HCT116 (cell line): ENCODE results near the gene MEIKIN. TPM values are rescaled to one million over a fixed set of nuclear protein-coding genes. Genes with fewer than 3 reads are reported as not detected.

Experiments used
- ATAC-seq: fragments of 200-7000 bp; cut with Tn5 transposase; 2 replicates; pipeline ENCODE4 v1.9.1; 2020; ENCODE audit warnings: mild to moderate bottlenecking, moderate library complexity
- BruUV-seq: library from RNA; stranded (reverse); fragments of 400-500 nt; replicated peaks from 2 replicates; lab custom pipeline; 2021; lab: Mats Ljungman, UMichigan
- CTCF ChIA-PET: fragments of 300-600 bp; sonication (Branson Sonifier 250); formaldehyde crosslinking; loops from one replicate; lab custom pipeline; 2021; ENCODE audit warnings: antibody characterized with exemption; lab: Charles Lee
- POLR2A ChIA-PET: fragments of 300-600, 350-600 bp; sonication (Branson Sonifier 250); formaldehyde crosslinking; loops from one replicate; lab custom pipeline; 2021; ENCODE audit warnings: antibody characterized with exemption; lab: Charles Lee
- RAD21 ChIA-PET, 2 experiments: fragments of 300-600 bp; sonication (Branson Sonifier 250); formaldehyde crosslinking; loops; one replicate each; lab custom pipeline; 2023; ENCODE audit warnings: low total read pairs in 2 of 2; ENCODE audit not compliant: uncharacterized antibody in 2 of 2, unreplicated experiment in 2 of 2, low non-redundant PET in 1 of 2; lab: Charles Lee
- DNase-seq: peaks from one replicate; pipeline ENCODE4 v3.0.0-alpha.2; 2010; ENCODE audit warnings: low read depth, low spot score
- H2AFZ ChIP-seq: fragments of 200-600 bp; shearing (Covaris generic), sonication (generic); 2 replicates; pipeline ENCODE4 v1.6.1; 2017; ENCODE audit warnings: low read depth, mixed run types, mixed read lengths, antibody characterized with exemption, low read length; ENCODE audit not compliant: poor library complexity, severe bottlenecking
- H3K27ac ChIP-seq: 2 replicates; pipeline ENCODE4 v1.5.1; 2012; ENCODE audit warnings: low read depth, low read length
- H3K27me3 ChIP-seq: fragments of 200-600 bp; sonication (generic); 2 replicates; pipeline ENCODE4 v1.6.1; 2016; ENCODE audit warnings: mixed run types, low read length, mixed read lengths; ENCODE audit not compliant: insufficient read depth
- H3K36me3 ChIP-seq, 2 experiments: fragments of 200-500 bp in 1 of 2; fragments of 200-600 bp in 1 of 2; sonication (Bioruptor generic) in 1 of 2; sonication (generic) in 1 of 2; 2 replicates each; pipeline versions ENCODE4 v1.5.1 to v1.6.1; 2014 to 2016; ENCODE audit warnings: low read length in 2 of 2, inconsistent platforms in 1 of 2, mixed read lengths in 1 of 2, mixed run types in 1 of 2; ENCODE audit not compliant: insufficient read depth in 2 of 2, control insufficient read depth in 1 of 2
- H3K4me1 ChIP-seq, 2 experiments: fragments of 200-600 bp in 1 of 2; sonication (generic) in 1 of 2; 2 replicates each; pipeline versions ENCODE4 v1.5.1 to v1.6.1; 2012 to 2017; ENCODE audit warnings: low read length in 2 of 2, inconsistent platforms in 1 of 2, mild to moderate bottlenecking in 1 of 2, mixed read lengths in 1 of 2, mixed run types in 1 of 2, moderate library complexity in 1 of 2; ENCODE audit not compliant: insufficient read depth in 2 of 2, control insufficient read depth in 1 of 2
- H3K4me2 ChIP-seq: fragments of 200-600 bp; sonication (generic); 2 replicates; pipeline ENCODE4 v1.6.1; 2017; ENCODE audit warnings: mixed run types, low read length, mixed read lengths
- H3K4me3 ChIP-seq, 2 experiments: fragments of 200-600 bp in 1 of 2; sonication (generic) in 1 of 2; replicated peaks in 1 of 2; 2 replicates each; pipeline ENCODE4 v1.5.1; 2011 to 2016; ENCODE audit warnings: low read length in 2 of 2, control low read depth in 1 of 2, low read depth in 1 of 2, mild to moderate bottlenecking in 1 of 2, mixed read lengths in 1 of 2, mixed run types in 1 of 2
- H3K79me2 ChIP-seq: fragments of 200-600 bp; sonication (generic); 2 replicates; pipeline ENCODE4 v1.6.1; 2017; ENCODE audit warnings: mild to moderate bottlenecking, mixed run types, low read length, moderate library complexity, mixed read lengths; ENCODE audit not compliant: insufficient read depth
- H3K9ac ChIP-seq: fragments of 200-600 bp; sonication (generic); 2 replicates; pipeline ENCODE4 v1.6.1; 2016; ENCODE audit warnings: low read length, mixed read lengths
- H3K9me2 ChIP-seq: fragments of 200-600 bp; sonication (generic), shearing (Covaris generic); 2 replicates; pipeline ENCODE4 v1.6.1; 2017; ENCODE audit warnings: mixed run types, mild to moderate bottlenecking, moderate library complexity; ENCODE audit not compliant: insufficient read depth
- H3K9me3 ChIP-seq, 2 experiments: fragments of 200-500 bp in 1 of 2; fragments of 200-600 bp in 1 of 2; sonication (Bioruptor generic) in 1 of 2; sonication (generic) in 1 of 2; 2 replicates each; pipeline ENCODE4 v1.6.1; 2014 to 2017; ENCODE audit warnings: low read length in 2 of 2, mixed read lengths in 2 of 2, inconsistent platforms in 1 of 2, low read depth in 1 of 2, mild to moderate bottlenecking in 1 of 2, mixed run types in 1 of 2, moderate library complexity in 1 of 2; ENCODE audit not compliant: control insufficient read depth in 1 of 2, insufficient read depth in 1 of 2
- H4K20me1 ChIP-seq: fragments of 200-600 bp; sonication (generic), shearing (Covaris generic); 2 replicates; pipeline ENCODE4 v1.6.1; 2017; ENCODE audit warnings: mixed run types, mild to moderate bottlenecking, moderate library complexity; ENCODE audit not compliant: insufficient read depth
- CBX3 ChIP-seq: IDR thresholded peaks from 2 replicates; pipeline ENCODE4 v1.6.1; 2012; ENCODE audit warnings: low read depth
- CEBPB ChIP-seq: IDR thresholded peaks from 2 replicates; pipeline ENCODE4 v1.6.1; 2012; ENCODE audit warnings: low read depth
- CTCF ChIP-seq, 3 experiments: fragments of 200-600 bp in 1 of 3; sonication (generic) in 1 of 3; IDR thresholded peaks in 2 of 3; conservative IDR thresholded peaks in 1 of 3; 2 replicates each; pipeline ENCODE4 v1.5.1; 2012 to 2017; ENCODE audit warnings: low read depth in 2 of 3, low read length in 2 of 3, antibody characterized with exemption in 1 of 3, borderline replicate concordance in 1 of 3, control low read depth in 1 of 3, mild to moderate bottlenecking in 1 of 3, mixed read lengths in 1 of 3, mixed run types in 1 of 3, moderate library complexity in 1 of 3; ENCODE audit not compliant: insufficient read depth in 1 of 3
- EGR1 ChIP-seq: IDR thresholded peaks from 2 replicates; pipeline ENCODE4 v1.6.1; 2012; ENCODE audit warnings: low read depth
- ELF1 ChIP-seq: IDR thresholded peaks from 2 replicates; pipeline ENCODE4 v1.6.1; 2012; ENCODE audit warnings: low read depth, borderline replicate concordance
- EZH2 ChIP-seq: fragments of 200-600 bp; sonication (generic); IDR thresholded peaks from 2 replicates; pipeline ENCODE4 v1.6.1; 2017; ENCODE audit warnings: antibody characterized with exemption, mixed run types
- EZH2phosphoT487 ChIP-seq: fragments of 200-600 bp; IDR thresholded peaks from 2 replicates; pipeline ENCODE4 v1.6.1; 2018; ENCODE audit warnings: antibody characterized with exemption, borderline replicate concordance
- FOSL1 ChIP-seq: IDR thresholded peaks from 2 replicates; pipeline ENCODE4 v1.6.1; 2012; ENCODE audit warnings: low read depth
- JUND ChIP-seq: IDR thresholded peaks from 2 replicates; pipeline ENCODE4 v1.6.1; 2012
- POLR2A ChIP-seq: IDR thresholded peaks from 2 replicates; pipeline ENCODE4 v1.7.0; 2011; ENCODE audit warnings: borderline replicate concordance; ENCODE audit not compliant: insufficient read depth, insufficient read length; ENCODE audit errors: extremely low read depth
- POLR2AphosphoS5 ChIP-seq: IDR thresholded peaks from 2 replicates; pipeline ENCODE4 v1.6.1; 2011; ENCODE audit warnings: mild to moderate bottlenecking, low read depth, low read length, moderate library complexity
- RAD21 ChIP-seq: IDR thresholded peaks from 2 replicates; pipeline ENCODE4 v1.6.1; 2012; ENCODE audit warnings: low read depth, mild to moderate bottlenecking
- REST ChIP-seq: IDR thresholded peaks from 2 replicates; pipeline ENCODE4 v1.6.1; 2012; ENCODE audit warnings: low read depth
- SIN3A ChIP-seq: IDR thresholded peaks from 2 replicates; pipeline ENCODE4 v1.6.1; 2012; ENCODE audit warnings: low read depth
- SP1 ChIP-seq: IDR thresholded peaks from 2 replicates; pipeline ENCODE4 v1.6.1; 2012; ENCODE audit warnings: low read depth
- SRF ChIP-seq: IDR thresholded peaks from 2 replicates; pipeline ENCODE4 v1.6.1; 2012; ENCODE audit warnings: low read depth
- TCF7L2 ChIP-seq: IDR thresholded peaks from 2 replicates; pipeline ENCODE4 v1.7.0; 2011; ENCODE audit warnings: borderline replicate concordance, inconsistent platforms; ENCODE audit not compliant: insufficient read depth, insufficient read length; ENCODE audit errors: extremely low read depth
- YY1 ChIP-seq: IDR thresholded peaks from 2 replicates; pipeline ENCODE4 v1.6.1; 2011; ENCODE audit warnings: low read length, low read depth, moderate library complexity, mild to moderate bottlenecking; ENCODE audit not compliant: insufficient replicate concordance; ENCODE audit errors: extremely low read depth
- ZFX ChIP-seq: fragments of 450-650 bp; IDR thresholded peaks from 2 replicates; pipeline ENCODE4 v1.6.1; 2017
- ZNF274 ChIP-seq: fragments of 200-500 bp; sonication (Bioruptor generic); IDR thresholded peaks from 2 replicates; pipeline ENCODE4 v1.6.1; 2014; ENCODE audit warnings: mild to moderate bottlenecking, low read depth, low read length, inconsistent platforms
- intact Hi-C: fragments of 100-400 bp; cut with micrococcal nuclease; formaldehyde crosslinking; loops from 2 replicates; pipeline ENCODE4 v1.10.0; 2022
- total RNA-seq: library from RNA; stranded (reverse); gene quantifications from one replicate; pipeline ENCODE4 v1.2.1, GENCODE V29; 2021; ENCODE audit not compliant: unreplicated experiment

The MEIKIN gene
- total RNA-seq, 1 experiment from 2014 or later = not detected

- no peaks in the 10 kb centered on the region for H3K36me3 ChIP-seq
- DNase-seq = no peak
- no TSS peak for BruUV-seq
- TF ChIP-seq SRF = no peak
- no peak for TF ChIP-seq CEBPB
- TF ChIP-seq ZFX = no peak
- TF ChIP-seq ELF1 = no peak
- TF ChIP-seq SP1 = no peak
- TF ChIP-seq CTCF (IDR thresholded peaks at IDR 0.05 in 2 of 3, conservative IDR thresholded peaks at IDR 0.05 in 1 of 3; ENCODE audit: borderline replicate concordance in 1 of 3, insufficient read depth in 1 of 3, low read depth in 2 of 3, low read length in 2 of 3) = no peak
- TF ChIP-seq JUND = no peak
- TF ChIP-seq TCF7L2 = no peak
- TF ChIP-seq EZH2phosphoT487 = no peak
- no peak for TF ChIP-seq RAD21
- TF ChIP-seq EZH2 = no peak
- no peak for TF ChIP-seq POLR2A
- no peak for TF ChIP-seq ZNF274
- no peak for TF ChIP-seq SIN3A
- no peak for TF ChIP-seq EGR1
- TF ChIP-seq REST = no peak
- TF ChIP-seq YY1 = no peak
- no peak for TF ChIP-seq CBX3
- no peak for TF ChIP-seq FOSL1
- no peak for TF ChIP-seq POLR2AphosphoS5
- TF ChIP-seq, all 23 proteins: peak for 0
- intact Hi-C loops = no loop called here
- ATAC-seq = no peak
- Histone ChIP-seq H4K20me1 (no peaks in the 10 kb centered on the region), H3K9ac (no peak overlapping the region), H3K4me2 (no peak overlapping the region), H3K79me2 (no peaks in the 10 kb centered on the region), H3K9me2 (no peaks in the 10 kb centered on the region), H3K4me3 (no peak overlapping the region), H3K27me3 (no peaks in the 10 kb centered on the region), H2AFZ (no peak overlapping the region), H3K27ac (no peak overlapping the region), H3K4me1 (no peaks in the 10 kb centered on the region), H3K9me3 (no peaks in the 10 kb centered on the region)
- POLR2A ChIA-PET = no interaction called here
- RAD21 ChIA-PET = no interaction called here
- CTCF ChIA-PET = no interaction called here
These were observed 29.1 kb upstream of the MEIKIN start for GRCh38 chr5:131974622-131974955.
